Limb (tissue), 2 donors: Measurements from ENCODE around the gene RASA2.
A peak's percentile ranks its signal among the peaks of the same experiment; 100 is the strongest.
"Not testable (repeated sequence)": the region's sequence is repeated elsewhere in the genome, so short reads cannot be mapped to it uniquely, and the experiment has no call there.

Experiments used
- DNase-seq, 2 donors: peaks; one replicate each; pipeline ENCODE4 v3.0.0-alpha.2; 2016; ENCODE audit errors: extremely low spot score in 2 of 2

The RASA2 gene

DNA sequence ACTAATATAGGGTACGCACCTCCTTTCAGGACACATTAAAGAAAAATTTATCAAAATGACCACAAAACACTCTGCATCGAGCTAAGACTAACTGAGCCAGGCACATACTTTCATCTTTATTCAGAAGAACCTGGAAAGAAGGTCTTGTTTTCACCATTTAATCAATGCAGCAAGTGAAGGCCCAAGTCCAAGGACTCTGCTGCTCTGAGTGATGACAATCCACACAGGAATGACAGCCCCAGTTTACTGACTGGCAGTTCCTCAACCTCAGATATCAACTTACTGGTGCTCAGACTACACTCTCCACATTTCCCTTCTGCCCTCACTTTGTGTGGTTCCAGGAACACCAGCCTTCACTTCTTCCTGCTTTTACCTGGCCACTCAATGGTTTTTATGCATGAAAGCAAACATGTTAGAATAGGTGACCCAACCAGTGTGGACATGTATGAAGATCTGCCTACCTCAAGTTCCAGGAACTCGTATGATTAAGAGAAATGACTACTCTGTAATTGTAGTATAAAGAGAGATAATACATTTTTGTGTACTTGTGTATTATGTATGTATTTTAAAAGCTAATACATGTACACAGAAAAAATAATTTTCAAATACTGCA is 29.1 kb upstream of the RASA2 start:
- DNase-seq: no peak

DNA sequence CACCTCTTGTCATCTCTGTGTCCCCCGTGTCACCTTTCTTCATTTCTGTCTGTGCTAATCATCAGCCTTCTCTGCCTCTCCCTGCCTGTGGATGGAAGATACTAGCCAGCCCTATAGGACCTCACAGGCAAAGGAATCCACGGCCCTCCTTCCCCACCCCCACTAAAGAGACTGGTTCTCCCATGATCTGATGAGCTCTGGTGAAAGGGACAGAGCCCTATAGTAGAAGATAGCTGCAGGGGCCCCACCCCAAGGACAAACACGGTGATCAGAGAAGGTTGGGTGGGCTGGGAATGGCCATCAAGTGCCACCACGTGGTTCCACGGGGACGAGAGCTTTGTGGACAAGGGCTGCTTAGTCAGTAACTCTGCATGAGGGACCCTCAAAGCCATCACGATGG is 27.8 kb upstream of the RASA2 start:
- DNase-seq: no peak

DNA sequence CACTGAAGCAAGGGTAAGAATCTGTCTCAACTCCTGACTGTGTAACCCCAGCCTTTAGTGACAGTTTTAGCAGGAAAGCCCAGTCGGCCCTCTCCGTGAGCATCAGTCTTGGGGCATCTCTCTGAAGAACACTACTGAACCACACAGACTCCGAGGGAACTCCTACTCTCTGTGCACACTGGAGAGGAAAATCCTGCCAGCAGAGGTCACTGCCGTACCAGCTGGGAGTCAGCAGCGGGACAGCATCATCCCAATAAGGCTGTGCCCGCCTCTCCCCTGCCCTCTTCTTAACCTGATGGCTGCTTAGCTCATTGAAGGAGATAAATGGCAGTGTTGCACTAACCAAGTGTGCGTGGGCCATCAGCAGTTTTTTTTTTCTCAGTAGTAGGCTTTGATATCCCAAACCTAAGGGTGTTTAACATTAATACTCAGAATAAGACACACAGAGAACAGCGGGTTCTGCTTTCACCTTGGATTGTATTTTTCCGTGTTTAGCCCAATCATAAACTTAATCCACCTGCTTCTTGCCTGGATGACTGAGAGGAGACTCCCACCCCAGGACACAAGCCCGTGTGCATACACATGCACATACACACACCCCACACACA is 26.6 kb upstream of the RASA2 start:
- DNase-seq: peak; percentile 81 to 89

DNA sequence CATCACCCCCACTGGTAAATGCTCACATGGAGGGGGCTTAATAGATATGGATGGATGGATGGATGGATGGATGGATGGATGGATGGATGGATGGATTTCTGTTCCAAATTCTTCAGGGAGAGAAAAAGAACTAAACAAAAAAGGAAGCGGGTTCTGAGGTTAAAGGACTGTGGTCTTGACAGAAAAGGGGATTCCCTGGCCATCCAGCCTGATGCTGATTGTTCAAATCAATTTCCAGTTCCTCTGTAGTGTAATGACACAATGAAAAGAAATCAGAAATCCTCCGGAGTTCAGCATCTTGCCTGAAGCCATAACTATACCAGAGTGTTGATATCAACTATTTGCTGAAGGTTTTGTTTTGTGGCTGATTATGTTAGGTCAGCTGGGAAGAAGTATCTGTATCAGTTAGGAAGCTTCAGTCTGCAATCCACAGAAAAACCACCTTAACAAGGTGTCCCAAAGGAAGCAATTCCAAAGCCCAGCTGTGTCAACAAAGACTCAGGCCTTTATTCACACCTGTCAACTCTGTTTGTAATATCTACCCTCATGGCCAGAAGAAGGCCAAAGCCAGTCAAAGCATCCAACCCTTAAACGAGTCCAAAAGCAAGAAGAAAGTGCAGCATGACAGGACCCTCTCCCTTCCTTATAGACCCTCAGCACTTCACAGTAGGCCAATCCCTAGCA is 24.5 kb upstream of the RASA2 start:
- DNase-seq: no peak

DNA sequence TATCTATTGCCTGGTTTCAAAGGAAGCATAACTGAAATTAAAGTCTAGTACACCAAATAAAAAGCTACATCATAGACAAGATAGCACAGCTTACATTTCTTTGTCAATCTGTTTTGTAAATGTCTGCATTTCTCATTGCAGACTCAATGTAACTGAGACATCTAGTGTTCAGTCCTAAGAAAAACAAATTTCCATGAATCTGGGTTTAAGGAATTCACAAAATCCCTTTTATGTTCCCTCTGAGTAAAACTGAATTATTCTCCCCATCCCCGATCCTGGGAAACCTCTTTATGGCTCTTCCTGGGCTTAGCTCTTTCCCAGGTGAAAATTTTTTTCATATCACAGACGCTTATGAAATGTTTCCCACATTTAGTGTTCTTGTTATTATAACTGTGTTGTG is 21.6 kb upstream of the RASA2 start:
- DNase-seq: peak in 1 of 2 donors; percentile 52

DNA sequence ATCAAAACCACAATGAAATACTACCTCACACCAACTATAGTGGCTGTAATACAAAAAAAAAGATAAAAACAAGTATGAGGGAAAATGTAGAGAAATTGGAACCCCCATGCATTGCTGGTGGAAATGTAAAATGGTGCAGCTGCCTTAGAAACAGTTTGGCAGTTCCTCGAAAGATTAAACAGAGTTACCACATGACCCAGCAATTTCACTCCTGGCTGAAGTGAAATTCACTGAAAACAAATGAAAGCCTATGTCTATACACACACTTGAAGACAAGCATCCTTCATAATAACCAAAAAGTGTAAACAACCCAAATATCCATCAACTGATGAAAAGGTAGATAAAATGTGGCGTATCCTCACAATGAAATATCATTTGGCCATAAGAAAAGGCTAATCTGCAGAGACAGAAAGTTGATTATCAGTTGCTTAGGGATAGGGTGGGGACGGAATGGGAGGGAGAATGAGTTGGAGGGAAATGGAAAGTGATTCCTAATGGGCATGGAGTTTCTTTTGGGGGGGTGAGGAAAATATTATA is 20.1 kb upstream of the RASA2 start:
- DNase-seq: no peak

DNA sequence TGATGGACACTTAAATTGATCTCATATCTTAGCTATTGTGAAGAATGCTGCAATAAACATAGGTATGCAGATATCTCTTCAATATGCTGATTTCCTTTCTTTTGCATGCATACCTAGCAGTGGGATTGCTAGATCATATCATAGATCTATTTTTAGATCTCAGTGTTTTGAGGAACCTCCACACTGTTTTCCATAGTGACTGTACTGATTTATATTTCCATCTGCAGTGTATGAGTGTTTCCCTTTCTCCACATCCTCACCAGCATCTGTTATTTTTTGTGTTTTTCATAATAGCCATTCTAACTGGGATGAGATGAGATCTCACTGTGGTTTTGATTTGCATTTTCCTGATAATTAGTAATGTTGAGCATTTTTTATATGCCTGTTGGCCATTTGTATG is 17.1 kb upstream of the RASA2 start:
- no peak for DNase-seq

DNA sequence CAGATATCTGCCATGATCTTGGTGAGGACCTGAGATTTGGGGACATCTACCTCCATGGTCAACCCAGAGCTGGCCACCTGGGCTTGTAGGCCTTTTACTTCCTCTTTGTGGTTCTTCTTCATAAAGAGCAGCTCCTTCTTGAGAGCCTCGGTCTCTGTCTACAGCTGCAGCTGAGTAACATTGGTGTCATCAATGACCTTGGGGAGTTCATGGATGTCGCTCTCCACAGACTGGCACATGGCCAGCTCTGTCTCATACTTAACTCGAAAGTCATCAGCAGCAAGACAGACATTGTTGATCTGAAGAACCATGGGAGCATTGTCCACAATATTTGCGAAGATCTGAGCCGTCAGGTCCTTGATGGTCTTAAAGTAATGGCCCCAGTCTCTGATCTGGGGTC is 15.7 kb upstream of the RASA2 start:
- DNase-seq: no peak

DNA sequence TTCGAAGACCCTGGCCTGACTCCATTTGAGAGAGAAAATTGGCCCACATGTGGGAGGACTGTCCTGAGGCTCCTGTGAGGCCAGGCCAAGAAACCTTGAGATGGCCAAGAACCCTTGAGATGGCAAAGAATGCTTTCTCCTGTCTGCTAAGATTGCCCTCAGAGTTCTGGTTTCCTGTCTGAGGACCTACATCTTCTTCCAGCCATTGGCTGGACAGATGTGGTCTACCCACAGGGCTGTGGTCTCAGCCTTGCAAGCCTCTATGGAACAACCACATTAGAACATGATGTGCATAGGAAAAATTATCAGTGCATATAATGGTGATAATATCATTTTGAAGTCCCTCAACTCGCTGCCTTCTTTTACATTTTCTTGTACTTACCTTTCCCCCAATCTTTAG is 10.8 kb upstream of the RASA2 start:
- no peak for DNase-seq

DNA sequence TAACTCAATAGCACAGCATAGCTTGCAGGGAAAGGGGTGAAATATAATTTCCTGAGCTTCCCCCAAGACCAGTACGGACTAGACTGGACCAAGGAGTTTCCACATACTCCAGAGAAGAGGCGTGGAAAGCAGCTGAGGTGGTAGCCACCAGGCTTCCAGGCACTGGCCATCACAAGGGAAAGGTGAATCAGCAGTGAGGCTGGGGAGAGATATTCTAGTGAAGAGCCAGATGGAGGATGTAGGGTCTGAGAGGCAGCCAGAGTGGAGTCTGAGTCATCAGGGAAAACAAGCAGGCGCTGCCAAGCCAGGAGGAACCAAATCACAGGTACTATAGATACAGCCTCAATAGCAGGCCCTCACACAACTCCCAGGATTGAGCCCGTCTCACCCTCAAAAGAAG is 9.6 kb upstream of the RASA2 start:
- no peak for DNase-seq

DNA sequence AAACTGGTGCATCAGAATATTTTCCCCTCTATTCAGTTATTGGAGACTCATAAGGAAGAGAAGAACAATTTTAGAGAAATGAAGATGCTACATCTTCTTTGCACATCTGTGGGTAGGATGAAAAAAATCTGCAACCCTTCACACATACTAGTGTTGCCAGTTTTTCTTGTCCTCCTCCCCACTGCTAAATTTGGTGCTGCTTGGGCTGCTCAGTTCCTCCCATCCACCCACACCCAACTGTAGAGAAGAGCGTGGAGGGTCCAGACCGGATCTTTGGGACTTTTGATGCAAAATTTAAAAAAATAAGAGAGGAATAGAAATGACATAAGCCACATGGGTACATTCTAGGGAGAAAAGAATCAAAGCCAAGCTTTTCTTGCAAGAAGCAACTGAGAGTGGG is 8.7 kb upstream of the RASA2 start:
- DNase-seq: no peak

DNA sequence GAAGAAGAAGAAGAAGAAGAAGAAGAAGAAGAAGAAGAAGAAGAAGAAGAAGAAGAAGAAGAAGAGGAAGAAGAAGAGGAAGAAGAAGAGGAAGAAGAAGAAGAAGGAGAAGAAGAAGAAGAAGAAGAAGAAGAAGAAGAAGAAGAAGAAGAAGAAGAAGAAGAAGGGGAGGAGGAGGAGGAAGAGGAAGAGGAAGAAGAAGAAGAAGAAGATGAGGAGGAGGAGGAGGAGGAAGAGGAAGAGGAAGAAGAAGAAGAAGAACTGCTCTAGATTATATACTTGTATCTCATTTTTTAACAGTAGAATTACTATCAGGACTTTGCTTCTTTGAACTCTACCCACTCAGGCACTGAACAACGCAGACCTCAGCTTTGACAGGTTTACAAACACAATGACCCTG is 8.0 kb upstream of the RASA2 start:
- not testable (repeated sequence) for DNase-seq

DNA sequence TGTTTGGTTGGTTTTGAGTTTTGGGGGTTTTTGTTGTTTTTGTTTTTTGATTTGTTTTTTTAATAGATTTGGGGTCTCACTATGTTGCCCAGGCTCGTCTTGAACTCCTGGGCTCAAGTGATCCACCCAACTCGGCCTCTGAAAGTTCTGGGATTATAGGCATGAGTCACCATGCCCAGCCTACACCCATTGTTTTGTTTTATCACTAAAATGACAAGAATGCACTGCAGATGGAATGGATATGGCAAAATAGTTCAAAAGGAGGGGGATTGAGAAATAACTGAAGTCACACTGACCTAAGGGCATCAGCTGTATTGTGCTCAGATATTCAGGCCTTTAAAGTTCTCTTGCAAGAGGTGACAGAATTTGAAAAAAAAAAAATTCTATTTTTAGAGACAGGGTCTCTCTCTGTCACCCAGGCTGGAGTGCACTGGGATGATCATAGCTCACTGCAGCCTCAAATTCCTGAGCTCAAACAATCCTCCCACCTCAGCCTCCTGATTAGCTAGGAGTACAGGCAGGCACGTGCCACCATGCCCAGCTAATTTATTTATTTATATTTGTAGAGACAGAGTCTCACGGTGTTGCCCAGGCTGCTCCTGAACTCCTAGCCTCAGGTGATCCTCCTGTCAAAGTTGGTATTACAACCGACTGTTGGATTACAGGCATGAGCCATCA is 4.4 kb upstream of the RASA2 start:
- no peak for DNase-seq

DNA sequence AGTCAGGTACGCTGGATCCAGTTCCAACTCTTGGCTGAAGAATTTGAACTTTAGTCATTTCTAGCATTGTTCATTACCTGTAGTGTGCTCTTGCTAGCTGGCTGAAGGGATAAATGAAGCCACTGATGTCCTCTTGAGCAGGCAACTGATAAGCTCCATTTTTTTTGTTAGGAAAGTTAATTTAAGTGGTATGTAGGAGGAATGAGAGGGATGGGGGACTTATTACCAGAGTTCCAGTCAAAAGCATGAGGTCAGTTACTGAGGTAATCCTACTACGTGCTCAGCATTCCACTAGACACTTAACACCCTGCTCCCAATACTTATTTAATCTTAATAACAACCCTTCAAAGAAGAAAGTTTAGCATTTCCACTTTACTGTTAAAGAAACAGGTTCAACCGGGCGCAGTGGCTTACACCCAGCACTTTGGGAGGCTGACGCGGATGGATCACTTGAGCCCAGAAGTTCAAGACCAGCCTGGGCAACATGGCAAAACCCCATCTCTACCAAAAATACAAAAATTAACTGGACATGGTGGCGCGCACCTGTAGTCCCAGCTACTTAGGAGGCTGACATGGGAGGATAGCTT is 2.0 kb upstream of the RASA2 start:
- no peak for DNase-seq

DNA sequence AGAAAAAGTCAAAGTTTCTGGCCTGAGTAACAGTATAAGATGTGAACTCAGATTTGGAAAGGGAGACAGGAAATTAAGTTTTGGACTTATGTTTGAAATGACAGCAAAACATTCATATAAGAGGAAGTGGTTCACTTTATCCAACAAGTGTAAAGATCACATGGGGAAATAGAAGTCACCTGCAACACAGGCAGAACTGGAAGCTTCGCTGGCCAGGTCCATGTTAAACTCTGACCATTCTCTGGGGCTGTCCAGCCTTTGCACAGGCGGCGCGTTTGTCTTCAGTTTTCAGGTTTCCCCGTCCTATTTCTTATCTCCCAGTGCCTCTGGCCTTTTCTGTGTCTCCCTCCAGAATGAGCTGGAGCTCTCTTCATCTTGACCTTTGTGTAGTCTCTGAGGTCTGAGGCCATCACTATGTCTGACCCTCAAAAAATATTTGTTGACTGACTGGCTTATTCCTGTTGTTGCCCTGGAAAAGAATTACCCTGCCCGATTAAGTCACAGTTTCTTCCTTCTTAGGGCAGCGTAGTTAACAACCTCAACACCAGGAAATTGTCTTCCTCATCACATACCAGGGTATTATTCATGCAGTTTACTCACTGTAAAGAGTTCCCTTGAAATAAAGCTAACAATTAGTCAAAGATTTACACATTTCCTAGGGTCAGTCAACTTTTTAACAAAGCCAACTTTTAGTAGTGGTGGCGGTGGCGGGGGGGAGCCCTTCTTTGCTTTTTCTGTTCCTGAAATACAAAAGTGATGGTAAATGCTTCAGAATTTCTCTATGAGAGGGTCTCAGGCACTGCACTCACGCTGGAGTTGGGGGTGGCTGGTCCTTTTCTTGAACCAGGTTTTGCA is 959 bp upstream of the RASA2 start:
- DNase-seq: no peak

DNA sequence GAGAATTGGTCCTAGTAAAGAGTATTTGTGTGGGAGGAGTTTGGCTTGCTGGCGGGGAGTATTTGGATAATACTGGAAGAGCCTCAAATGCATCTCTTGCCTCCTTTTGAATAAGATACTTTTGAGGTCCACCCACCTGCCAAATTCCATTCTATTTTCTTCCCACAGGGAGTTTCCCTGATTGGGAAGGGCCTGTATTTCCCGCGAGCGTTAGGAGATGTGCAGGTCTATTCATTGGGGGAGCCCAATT is 406 bp upstream of the RASA2 start:
- no peak for DNase-seq

DNA sequence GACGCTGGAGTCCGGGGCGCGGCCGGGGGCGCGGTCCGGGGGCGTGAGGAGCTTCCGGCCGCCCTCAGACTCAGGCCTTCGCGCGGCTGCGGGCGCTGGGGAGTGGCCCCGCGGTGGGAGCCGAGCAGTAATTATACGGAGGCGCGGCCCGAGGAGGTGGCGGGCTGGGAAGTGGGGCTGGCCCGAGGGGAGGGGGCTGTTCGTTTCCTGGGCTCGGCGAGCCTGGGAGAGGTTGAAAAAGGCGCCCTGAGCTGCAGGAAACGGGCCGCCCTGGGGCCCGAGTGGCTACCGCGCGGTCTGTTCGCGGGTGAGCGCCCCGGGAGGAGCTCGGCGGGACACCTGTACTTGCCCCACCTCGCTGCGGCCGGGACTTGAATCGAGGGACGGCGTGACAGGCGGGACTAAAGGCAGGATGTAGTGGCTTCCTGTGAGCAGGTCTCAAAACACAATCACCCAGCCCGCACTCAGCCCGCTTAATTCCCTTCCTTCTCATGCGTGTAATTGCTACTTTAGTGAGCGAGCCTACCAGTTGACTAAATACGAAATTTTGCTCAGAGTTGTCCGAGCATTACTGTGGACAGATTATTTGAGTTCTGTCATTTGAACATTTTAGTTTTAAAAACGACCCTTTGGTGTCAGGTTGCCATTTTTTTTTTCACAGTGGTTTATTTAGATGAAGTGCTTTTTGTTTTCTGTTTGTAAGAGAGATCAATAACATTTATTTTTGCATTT is 860 bp downstream of the RASA2 start:
- DNase-seq: peak; percentile 45 to 81

DNA sequence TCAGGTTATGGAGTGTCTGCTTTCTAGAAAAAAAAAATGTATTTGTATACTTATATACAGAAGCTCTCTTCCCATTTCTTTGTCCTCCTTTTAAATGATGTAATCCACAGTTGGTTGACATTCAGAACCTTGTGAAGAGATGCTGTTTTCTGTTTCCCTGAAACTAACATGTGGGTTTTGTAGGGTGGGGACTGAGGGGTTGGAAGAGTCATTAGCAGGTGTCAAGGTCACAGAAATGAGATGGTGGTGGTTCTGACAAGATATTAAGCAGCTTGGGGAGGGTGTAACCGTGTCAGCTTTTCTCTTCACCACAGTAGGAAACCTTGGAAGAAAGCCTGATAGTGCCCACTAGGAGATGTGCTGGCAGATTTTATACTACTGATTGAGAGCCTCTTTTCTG is 2.4 kb downstream of the RASA2 start:
- DNase-seq: no peak

DNA sequence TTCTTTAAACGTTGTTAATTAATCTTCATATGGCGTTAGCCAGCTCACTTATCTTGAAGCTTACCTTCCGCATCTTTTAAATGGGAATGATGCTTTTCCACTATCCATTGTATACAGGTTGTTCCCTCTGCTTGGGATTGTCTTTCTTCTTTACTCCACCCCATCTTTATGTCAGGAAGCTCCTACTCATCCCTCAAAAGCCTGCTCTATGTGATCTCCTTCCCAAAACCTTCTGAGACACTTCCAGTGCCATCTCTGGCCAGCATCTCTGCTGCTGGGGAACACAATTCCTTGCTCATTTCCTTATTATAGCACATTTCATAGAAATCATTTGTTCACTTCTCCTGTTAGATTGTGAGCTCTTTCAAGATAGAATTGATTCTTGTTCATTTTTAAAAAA is 4.3 kb downstream of the RASA2 start:
- DNase-seq: no peak

DNA sequence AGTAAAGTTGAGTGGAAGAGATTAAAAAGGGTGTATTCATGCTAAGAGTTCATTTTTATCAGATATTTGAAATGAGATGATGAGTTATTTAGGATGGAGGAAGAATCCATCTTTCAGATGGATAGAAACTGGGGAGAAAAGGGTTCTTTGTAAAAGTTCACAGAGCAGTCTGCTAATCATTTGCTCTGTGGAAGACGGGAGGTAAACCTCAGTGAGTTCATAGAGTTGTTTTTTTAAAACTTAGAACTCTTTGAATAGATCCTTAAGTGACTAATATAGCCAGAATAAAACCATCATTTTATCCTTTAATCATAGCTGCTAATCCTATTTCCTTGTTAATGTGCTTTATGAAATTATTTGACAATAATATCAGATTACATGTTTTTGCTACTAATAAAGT is 5.1 kb downstream of the RASA2 start:
- DNase-seq: no peak

DNA sequence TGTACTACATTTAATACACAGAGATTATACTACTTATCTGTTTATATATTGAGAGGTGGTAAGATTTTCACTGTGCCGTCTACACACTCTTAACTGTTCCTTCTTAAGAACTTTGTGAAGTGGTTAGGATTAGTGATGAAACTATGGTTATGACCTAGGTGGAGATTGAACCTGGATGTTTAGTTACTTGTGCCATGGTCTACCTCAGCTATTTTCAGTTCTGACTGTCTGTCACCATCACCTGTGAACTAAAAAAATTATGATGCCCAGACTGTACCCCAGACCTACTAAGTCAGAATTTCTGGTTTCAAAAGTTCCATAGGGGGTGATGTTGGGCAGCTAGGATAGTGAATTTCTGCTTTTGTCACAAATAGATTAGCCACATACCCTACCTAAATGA is 6.4 kb downstream of the RASA2 start:
- DNase-seq: no peak
